HL-60 (cell line): ENCODE data around the gene YLPM1.

ENCODE experiments used
- DNase-seq, 2 experiments: peaks; one replicate each; pipeline ENCODE4 v3.0.0-alpha.2; 2010 to 2020; ENCODE audit warnings: low read depth in 1 of 2, low spot score in 1 of 2
- H3K27ac ChIP-seq: fragments of 250-450 bp; sonication (Bioruptor Pico); replicated peaks from 2 replicates; pipeline ENCODE4 v1.5.1; 2020; ENCODE audit warnings: mild to moderate bottlenecking, moderate library complexity
- H3K27me3 ChIP-seq: fragments of 250-450 bp; sonication (Bioruptor Pico); 2 replicates; pipeline ENCODE4 v1.5.1; 2021; ENCODE audit warnings: mild to moderate bottlenecking, moderate library complexity; ENCODE audit not compliant: insufficient read depth, poor library complexity, severe bottlenecking
- H3K4me3 ChIP-seq: replicated peaks from 2 replicates; pipeline ENCODE4 v1.5.1; 2011; ENCODE audit warnings: mild to moderate bottlenecking, control low read depth, low read length; ENCODE audit not compliant: insufficient read depth
- CTCF ChIP-seq: IDR thresholded peaks from one replicate; pipeline ENCODE4 v1.5.1; 2011; ENCODE audit warnings: low read length, control low read depth, inconsistent platforms; ENCODE audit not compliant: insufficient read depth
- GABPA ChIP-seq: IDR thresholded peaks from 2 replicates; pipeline ENCODE4 v1.6.1; 2012; ENCODE audit warnings: low read depth
- POLR2AphosphoS5 ChIP-seq: IDR thresholded peaks from 2 replicates; pipeline ENCODE4 v1.6.1; 2012; ENCODE audit warnings: low read depth
- REST ChIP-seq: IDR thresholded peaks from 2 replicates; pipeline ENCODE4 v1.6.1; 2012; ENCODE audit warnings: low read depth; ENCODE audit not compliant: insufficient replicate concordance
- SPI1 ChIP-seq: IDR thresholded peaks from 2 replicates; pipeline ENCODE4 v1.6.1; 2012; ENCODE audit warnings: low read depth, mild to moderate bottlenecking, borderline replicate concordance

Gene YLPM1

GRCh38 chr14:74848768-74849167, 85.7 kb downstream of the YLPM1 start:
- no peak for DNase-seq
- H3K4me3 ChIP-seq, result no peak overlapping the region
- H3K27ac ChIP-seq, result no peak overlapping the region
- H3K27me3 ChIP-seq, result no peaks in the 10 kb centered on the region
- TF ChIP-seq CTCF (no peak), GABPA (no peak), REST (no peak), SPI1 (no peak)

- no peak for DNase-seq
- H3K27me3 ChIP-seq, result no peaks in the 10 kb centered on the region
- TF ChIP-seq SPI1 (no peak), CTCF (no peak), REST (no peak), POLR2AphosphoS5 (no peak), GABPA (no peak)
- no peak overlapping the region for H3K27ac ChIP-seq
- H3K4me3 ChIP-seq, result no peak overlapping the region
Measured at GRCh38 chr14:74852922-74853530, 89.9 kb downstream of the YLPM1 start.

GRCh38 chr14:74853581-74853980, 90.5 kb downstream of the YLPM1 start:
- no peak overlapping the region for H3K27ac ChIP-seq
- no peak for DNase-seq
- no peak for TF ChIP-seq REST
- TF ChIP-seq SPI1, result no peak
- TF ChIP-seq POLR2AphosphoS5, result no peak
- TF ChIP-seq CTCF, result no peak
- no peak for TF ChIP-seq GABPA
- no peak overlapping the region for H3K4me3 ChIP-seq
- H3K27me3 ChIP-seq, result no peaks in the 10 kb centered on the region
